HG03025 (cell line): Measurements from ENCODE around the gene C7orf33.
"Not testable (repeated sequence)": the region's sequence is repeated elsewhere in the genome, so short reads cannot be mapped to it uniquely, and the experiment has no call there.

Experiments used
- ATAC-seq: cut with Tn5 transposase; IDR thresholded peaks from one replicate; pipeline ENCODE4 v1.9.1; 2021; ENCODE audit warnings: mild to moderate bottlenecking, moderate library complexity; ENCODE audit not compliant: unreplicated experiment, low FRiP score

C7orf33 gene, protein sequence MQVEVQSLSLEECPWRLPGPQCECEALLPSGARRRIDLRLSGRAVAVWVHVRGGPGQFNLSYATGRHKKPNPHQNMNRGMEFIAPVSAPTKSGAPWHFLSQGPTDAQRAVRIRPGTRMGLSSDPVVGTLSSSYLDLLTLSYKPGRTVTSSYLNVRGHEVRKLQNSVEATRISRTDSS

DNA sequence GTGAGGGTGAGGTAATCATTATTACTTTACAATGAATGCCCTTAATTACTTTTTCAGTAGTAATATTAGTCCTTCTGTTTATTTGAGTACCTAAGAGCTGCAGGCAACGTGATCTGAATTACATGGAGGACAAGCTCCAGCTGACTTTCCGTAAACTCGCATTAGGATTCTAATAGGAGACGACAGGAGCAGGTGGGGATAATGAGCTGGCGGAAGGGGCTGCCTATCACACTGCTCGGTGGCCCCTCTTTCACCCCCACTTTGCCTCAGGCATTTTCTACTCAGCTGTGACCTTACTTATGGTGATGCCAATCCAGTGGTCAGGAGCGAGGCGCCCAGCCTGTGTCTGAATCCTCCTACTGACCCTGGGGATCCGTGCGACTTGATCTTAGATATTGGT is at the start of gene C7orf33:
Gene C7orf33 (plus strand): TSS at position 296 of the 400 bp plus-strand sequence. CDS start 160 bp downstream, outside the sequence.
- ATAC-seq, result no peak

DNA sequence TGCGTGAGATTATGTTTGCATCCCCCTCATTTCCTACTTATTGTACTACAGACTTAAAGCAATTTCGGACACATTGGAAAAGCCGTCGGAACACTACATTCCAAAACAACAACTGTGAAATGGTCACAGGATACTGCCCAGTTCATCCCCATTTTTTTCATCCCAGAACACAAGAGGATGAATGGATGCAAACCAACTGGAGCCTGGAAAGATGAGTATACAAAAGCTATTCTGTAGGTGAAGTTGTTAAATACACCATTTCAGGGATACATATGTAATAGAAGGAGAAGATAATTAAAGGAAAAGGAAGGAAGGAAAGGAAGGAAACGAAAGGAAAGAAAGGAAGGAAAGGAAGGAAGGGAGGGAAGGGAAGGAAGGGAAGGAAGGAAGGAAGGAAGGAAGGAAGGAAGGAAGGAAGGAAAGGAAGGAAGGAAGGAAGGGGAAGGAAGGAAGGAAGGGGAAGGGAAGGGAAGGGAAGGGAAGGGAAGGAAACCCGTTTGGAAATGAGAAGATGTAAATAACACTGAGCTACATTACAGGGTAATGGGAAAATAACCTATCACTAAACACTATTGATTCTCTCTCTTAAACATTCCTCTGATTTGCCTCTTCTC is 48.6 kb upstream of the C7orf33 start:
- ATAC-seq, result no peak

DNA sequence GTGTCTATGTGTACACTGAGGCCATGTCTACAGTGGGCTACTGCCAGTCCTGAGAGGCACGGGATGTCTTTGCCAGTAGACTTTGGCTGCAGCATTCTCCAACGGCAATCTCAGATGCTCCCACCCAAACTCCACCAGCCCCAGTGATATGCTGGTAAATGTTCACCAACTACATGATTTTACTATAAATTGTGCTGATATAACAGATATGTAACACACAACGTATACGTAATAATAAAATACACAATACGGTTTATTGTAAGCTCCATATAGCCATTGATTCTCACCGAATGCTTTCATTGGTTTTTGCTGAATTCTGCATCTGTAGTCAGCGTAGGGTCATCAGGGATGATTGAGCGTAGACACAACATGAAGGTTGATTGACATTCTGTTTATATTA is 47.3 kb upstream of the C7orf33 start:
- ATAC-seq, result no peak

DNA sequence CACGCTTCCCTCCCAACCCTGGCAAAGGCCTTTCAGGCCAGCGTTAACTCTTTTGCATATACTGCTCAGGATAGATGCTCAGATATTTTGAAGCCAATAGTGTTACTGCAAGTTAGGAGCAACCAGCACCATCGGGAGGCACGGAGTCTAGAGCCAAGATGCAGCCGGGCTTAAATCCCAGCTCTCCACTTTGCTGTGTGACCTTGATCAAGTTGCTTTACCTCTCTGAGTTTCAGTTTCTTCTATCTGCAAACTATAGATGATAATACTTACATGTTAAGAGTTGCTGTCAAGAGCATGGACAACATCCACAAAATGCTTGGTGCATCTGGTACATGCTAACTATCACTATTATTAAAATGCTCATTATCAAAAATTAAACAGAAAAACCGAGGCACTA is 45.4 kb upstream of the C7orf33 start:
- ATAC-seq, result no peak

DNA sequence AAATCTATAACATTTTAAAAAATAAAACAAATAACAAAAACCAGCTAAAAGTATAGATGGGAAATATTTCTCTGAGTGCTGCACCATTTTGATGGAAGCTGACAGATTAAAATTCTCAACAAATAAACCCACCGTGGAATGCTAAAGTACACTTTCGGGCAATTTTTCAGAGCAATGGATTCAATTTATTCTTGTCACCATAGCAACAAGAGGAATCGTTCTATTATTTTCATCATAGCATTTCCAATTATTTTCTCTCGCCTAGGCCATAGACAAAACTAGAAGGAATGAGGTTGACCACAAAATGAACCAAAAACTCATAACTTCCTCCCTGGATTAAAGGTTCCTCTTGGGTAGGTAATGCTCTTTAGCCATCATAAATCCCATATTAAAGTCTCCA is 44.6 kb upstream of the C7orf33 start:
- ATAC-seq, result no peak

DNA sequence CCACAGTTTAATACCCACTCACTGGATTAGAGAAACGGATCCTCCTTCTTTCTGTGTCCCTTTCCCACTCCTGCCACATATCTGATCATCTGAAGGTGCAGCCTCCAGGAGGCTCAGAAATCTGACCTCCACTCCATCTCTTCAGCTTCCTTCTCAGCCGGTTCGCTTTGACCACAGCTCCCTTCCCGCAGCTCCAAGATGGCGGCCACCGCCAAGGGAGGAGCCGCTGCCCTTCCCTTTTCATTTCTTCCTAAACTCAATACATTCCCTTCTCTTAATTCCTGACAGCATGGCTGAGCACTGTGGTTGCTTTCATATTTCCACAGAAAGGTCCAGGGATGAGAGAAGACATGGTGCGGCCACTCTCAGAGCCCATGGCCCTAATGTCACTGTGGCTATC is 43.7 kb upstream of the C7orf33 start:
- ATAC-seq, result no peak

DNA sequence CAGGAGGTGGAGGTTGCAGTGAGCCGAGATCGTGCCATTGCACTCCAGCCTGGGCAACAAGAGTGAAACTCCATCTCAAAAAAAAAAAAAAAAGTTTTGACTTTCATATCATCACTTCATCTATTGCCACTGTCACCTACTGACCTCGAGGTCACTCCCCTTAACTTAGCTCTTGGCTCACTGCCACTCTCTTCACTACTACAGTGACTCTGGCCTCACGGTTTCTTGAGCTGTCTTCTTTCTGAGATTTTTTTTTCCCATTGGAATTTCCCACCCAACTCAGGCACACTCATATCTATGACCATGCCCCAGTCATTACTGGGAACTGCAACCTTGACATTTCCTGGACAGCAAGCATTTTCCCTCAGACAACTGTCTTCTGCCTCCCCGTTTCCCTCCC is 42.6 kb upstream of the C7orf33 start:
- no peak for ATAC-seq

DNA sequence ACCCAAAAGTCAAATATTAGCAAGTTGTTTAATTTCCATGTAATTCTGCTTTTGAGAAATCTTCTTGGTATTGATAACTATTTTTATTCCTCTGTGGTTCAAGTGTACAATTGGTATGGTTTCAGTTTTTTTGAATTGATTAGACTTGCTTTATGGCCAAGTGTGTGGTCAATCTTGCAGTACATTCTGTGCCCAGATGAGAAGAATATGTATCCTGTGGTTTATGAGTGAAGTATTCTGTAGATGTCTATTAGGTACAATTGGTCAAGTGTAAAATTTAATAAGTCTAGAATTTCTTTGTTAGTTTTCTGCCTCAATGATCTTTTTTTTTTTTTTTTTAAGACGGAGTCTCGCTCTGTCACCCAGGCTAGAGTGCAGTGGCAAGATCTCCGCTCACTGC is 36.6 kb upstream of the C7orf33 start:
- no peak for ATAC-seq

DNA sequence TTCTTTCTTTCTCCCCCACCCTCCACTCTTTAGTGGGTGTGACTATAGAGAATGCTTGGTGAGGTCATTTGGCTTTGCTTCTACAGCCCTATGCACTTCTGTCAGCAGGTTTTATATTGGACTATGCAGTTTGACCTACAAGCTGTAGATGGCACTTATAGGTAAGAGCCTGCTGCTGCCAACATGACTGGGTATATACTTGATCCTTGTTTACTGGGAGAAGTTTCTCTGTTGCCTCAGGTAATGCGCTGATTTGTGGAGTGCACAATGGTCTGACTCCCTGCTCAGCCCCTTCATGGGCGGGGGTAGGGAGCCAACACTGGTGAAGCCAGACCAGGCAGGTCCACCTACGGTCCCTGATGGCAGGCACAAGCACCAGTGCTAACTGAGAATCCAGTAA is 33.7 kb upstream of the C7orf33 start:
- ATAC-seq, result no peak

DNA sequence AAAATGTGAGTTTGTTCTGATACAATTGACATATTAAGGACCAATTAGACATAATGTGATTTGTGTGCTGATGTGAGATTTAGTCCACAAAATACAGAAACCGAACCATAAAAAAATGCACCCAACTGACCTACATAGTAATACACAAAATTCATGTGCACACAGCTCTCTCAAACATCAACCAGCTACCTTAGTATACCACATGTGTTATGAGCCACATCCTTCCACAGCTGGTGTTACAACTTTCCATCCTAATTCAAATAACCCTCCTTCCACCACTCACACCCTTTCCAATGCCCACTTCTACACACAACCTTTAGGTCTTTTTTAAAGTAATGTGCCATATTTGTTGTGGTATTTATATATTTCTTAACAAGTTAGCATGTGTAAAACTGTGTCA is 31.7 kb upstream of the C7orf33 start:
- ATAC-seq, result no peak

DNA sequence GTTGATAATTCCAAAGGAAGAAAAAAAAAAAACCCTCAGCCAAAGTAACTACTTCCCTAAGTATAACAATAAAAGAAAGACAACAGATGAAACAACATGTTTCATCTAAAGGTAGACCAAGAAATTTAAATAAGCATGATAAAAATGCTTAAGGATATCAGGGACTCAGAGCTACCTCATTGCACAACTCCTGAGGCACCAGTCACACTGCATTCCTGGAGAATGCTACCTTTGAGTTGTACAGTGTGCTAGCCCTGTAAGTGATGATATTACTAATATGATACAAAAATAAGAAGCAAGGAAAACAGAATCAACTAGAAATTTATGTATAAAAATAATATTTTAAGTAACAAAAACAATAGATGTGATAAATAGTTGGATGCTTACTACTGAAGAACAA is 29.5 kb upstream of the C7orf33 start:
- ATAC-seq, result no peak

DNA sequence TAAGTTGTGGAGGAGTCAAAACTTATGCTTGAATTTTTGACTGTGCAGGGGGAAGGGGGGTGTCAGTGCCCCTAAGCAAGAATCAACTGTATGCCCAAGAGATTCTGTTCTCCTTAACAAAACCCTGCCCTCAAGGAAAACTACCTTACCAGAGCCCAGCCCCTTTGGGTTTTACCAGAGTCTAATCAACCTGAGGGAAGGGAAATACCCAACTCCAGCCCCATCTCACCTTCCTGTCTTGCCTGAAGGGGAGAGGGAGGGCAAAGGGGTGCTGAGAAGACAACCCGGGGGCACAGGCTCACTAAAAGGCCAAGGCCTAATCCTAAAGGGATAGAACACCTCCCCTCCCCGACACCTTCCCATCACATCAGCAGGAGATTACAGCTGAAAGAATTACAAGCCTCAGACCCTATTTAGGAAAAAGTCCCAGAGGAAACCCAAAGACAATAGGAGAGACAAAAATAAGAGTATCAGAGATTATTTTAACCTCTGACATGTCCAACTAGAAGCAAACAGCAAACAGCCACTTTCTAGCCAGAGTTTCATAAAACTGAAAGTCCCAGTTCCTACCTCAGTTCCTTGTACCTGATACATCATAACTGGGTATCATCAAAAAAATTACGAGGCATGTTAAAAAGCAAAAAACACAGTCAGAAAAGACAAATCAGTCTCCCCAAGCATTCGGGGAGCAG is 26.8 kb upstream of the C7orf33 start:
- peak; percentile 57 for ATAC-seq

DNA sequence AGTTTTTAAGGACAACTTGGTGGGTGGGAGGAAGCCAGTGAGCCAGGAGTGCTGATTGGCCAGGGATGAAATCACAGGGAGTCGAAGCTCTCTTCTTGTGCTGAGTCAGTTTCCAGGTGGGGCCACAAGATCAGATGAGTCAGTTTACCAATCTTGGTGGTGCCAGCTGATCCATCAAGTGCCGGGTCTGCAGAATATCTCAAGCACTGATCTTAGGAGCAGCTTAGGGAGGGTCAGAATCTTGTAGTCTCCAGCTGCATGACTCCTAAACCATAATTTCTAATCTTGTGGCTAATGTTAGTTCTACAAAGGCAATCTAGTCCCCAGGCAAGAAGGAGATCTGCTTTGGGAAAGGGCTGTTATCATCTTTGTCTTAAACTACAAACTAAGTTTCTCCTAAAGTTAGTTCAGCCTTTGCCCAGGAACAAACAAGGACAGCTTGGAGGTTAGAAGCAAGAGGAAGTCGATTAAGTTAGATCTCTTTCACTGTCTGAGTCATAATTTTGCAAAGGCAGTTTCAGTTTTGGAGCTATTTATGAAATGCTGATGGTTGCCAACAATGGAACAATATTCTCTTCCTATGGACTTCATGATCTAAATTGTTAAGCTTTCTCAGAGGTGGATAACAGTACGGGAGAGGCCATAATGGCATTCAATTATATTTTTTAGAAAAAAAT is 26.2 kb upstream of the C7orf33 start:
- ATAC-seq, result peak; percentile 50

DNA sequence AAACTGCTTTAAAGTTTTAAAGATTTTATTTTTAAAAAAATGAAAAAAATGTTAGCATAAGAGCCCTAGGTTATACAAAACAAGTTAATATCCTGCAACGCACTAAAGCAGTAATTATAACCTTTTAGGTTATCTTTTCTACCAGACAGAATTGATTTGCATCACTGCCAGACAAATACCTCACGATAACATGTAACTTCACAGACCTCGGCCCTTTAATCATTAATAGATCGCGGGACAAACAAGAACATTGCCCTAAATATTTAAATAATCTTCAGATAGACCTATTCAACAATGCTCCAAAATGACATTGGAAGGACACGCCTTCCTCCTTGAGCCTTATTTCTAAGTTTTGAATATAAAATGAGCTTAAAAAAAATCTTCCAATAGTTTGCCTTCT is 23.8 kb upstream of the C7orf33 start:
- ATAC-seq, result no peak

DNA sequence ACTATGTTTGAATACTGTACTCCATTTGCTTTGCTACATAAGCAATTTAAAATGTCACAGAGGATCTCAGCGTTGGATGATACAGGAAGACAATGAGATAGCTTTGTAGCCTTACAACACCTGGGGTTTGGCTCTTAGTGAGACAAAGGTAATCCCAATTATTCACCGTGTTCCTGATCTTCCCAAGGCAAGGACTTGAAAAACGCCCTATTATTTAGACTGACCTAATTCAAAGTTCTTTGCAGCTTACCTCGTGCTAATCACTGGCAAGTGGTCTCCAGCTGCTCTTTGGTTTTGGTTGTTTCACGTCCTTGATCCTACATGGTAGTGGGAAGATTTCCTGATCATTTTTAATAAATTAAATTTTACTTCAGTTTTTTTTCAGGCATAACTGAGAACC is 23.0 kb upstream of the C7orf33 start:
- ATAC-seq, result no peak

DNA sequence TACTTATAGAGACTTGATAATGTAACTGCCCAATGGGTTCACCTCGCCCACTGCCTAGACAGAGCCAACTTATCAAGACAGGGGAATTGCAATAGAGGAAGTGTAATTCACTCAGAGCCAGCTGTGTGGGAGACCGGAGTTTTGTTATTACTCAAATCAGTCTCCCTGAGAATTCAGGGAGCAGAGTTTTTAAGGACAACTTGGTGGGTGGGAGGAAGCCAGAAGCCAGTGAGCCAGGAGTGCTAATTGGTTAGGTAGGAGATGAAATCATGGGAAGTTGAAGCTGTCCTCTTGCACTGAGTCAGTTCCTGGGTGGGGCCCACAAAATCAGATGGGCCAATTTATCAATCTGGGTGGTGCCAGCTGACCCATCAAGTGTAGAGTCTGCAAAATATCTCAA is 20.1 kb upstream of the C7orf33 start:
- no peak for ATAC-seq

DNA sequence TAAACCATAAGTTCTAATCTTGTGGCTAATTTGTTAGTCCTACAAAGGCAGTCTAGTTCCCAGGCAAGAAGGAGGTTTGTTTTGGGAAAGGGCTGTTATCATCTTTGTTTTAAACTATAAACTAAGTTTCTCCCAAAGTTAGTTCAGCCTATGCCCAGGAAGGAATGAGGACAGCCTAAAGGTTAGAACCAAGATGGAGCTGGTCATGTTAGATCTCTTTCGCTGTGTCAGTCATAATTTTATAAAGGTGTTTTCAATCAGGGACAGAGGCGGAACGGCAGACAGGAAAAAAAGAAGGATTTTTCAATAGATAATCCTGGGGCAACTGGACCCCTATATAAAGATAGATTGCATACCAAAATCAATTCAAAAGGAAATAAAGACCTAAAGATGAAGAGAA is 19.6 kb upstream of the C7orf33 start:
- not testable (repeated sequence) for ATAC-seq

DNA sequence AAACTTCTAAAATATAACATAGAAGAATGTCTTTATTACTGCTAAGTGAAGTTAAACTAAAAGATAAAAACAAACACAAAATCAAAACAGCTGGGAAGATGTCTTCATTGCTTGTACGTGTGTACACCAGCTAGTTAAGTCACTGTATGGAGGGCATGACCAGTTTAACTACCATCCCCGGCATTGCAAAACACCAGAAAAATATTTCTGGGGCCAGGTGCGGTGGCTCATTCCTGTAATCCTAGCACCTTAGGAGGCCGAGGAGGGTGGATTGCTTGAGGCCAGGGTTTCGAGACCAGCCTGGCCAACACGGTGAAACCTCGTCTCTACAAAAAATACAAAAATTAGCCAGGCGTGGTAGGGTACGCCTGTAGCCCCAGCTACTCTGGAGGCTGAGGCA is 19.2 kb upstream of the C7orf33 start:
- ATAC-seq, result no peak

DNA sequence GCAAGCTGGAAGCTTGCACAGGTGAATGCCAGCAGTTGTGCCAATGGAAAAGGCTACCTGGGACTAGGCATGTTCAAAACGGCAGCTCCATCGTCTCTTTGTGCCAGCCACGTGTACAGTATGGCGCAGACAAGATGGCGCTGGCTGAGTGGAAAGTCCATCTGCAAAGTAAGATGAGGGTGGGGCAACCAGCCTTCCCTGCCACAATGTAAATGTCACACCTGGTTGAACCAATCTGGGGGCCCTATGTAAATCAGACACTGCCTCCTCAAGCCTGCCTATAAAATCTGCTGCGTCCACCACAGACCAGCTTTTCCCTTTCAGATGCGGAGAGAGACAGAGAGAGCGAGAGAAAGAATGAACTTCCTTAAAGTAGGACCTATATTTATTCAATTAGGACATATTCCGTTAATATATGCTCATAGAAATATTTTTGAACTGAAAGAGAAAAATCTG is 18.5 kb upstream of the C7orf33 start:
- no peak for ATAC-seq

DNA sequence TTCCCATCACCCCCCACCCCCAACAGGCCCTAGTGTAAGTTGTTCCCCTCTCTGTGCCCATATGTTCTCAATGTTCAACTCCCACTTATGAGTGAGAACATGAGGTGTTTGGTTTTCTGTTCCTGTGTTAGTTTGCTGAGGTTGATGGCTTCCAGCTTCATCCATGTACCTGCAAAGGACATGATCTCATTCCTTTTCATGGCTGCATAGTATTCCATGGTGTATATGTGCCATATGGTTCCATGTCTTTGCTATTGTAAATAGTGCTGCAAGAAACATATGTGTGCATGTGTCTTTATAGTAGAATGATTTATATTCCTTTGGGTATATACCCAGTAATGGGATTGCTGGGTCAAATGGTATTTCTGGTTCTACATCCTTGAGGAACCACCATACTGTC is 17.0 kb upstream of the C7orf33 start:
- ATAC-seq, result not testable (repeated sequence)

DNA sequence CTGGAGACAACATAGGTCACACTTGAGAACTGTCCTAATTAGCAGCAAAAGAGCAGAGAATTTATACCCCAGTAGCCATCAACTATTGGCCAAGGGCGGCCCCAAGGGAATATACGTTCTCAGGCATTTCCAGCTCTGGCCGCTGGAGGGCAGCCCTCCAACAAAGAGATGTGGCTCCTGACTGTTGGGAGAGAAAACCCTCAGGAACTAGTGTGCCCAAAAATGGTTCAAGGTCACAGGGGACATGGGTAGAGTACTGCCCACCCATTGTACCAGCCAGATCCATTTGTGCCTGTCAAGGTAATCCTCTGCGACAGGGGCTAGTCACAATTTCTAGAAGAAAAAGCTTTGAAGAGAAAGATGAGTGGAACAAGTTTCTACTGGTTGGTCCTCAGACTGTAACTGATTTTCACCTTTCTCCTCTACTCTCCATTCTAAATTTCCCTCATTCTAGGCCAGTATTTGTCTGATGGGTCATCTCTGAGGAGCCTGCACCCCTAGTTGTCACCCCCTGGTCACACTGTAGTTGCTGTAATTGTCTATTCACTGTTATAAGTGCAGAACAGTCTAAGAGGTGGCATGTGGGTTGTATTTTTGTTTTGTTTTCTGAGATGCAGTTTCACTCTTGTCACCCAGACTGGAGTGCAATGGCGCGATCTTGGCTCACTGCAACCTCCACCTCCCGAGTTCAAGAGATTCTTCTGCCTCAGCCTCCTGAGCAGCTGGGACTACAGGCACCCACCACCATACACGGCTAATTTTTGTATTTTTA is 14.7 kb upstream of the C7orf33 start:
- ATAC-seq, result peak; percentile 62
